ENCODE results near the gene WDR7.

Gene WDR7

GRCh38 chr18:56722518-56722917 lies 71.4 kb downstream of the WDR7 start:
- no peak for DNase-seq (ENCODE audit: low read depth)

- DNase-seq (ENCODE audit: low read depth): no peak
These were observed 71.9 kb downstream of the WDR7 start for GRCh38 chr18:56723068-56723467.

- DNase-seq (ENCODE audit: low read depth): no peak
These were observed 72.5 kb downstream of the WDR7 start for GRCh38 chr18:56723706-56724105.

- no peak for DNase-seq (ENCODE audit: low read depth)
These were observed 75.7 kb downstream of the WDR7 start for GRCh38 chr18:56726906-56727305.

GRCh38 chr18:56727399-56727798 lies 76.2 kb downstream of the WDR7 start:
- DNase-seq (ENCODE audit: low read depth): peak; percentile 16

- no peak for DNase-seq (ENCODE audit: low read depth)
These were observed 77.6 kb downstream of the WDR7 start for GRCh38 chr18:56728741-56729140.

GRCh38 chr18:56738184-56738583 lies 87.0 kb downstream of the WDR7 start:
- no peak for DNase-seq (ENCODE audit: low read depth)

- DNase-seq (ENCODE audit: low read depth): no peak
These were observed 88.6 kb downstream of the WDR7 start for GRCh38 chr18:56739731-56740130.

GRCh38 chr18:56740645-56741044 lies 89.5 kb downstream of the WDR7 start:
- no peak for DNase-seq (ENCODE audit: low read depth)

GRCh38 chr18:56741685-56742084 lies 90.5 kb downstream of the WDR7 start:
- no peak for DNase-seq (ENCODE audit: low read depth)

GRCh38 chr18:56743115-56743514 lies 92.0 kb downstream of the WDR7 start:
- no peak for DNase-seq (ENCODE audit: low read depth)

GRCh38 chr18:56747032-56747658 lies 96.0 kb downstream of the WDR7 start:
- no peak for DNase-seq (ENCODE audit: low read depth)

- DNase-seq (ENCODE audit: low read depth): no peak
These were observed 96.7 kb downstream of the WDR7 start for GRCh38 chr18:56747857-56748256.

- DNase-seq (ENCODE audit: low read depth): no peak
These were observed 97.6 kb downstream of the WDR7 start for GRCh38 chr18:56748698-56749268.

- no peak for DNase-seq (ENCODE audit: low read depth)
These were observed 105.8 kb downstream of the WDR7 start for GRCh38 chr18:56756966-56757365.

GRCh38 chr18:56770097-56770496 lies 118.9 kb downstream of the WDR7 start:
- no peak for DNase-seq (ENCODE audit: low read depth)

- DNase-seq (ENCODE audit: low read depth): no peak
These were observed 119.7 kb downstream of the WDR7 start for GRCh38 chr18:56770873-56771272.

GRCh38 chr18:56775701-56776100 lies 124.5 kb downstream of the WDR7 start:
- no peak for DNase-seq (ENCODE audit: low read depth)

- no peak for DNase-seq (ENCODE audit: low read depth)
These were observed 136.2 kb downstream of the WDR7 start for GRCh38 chr18:56787390-56787789.

GRCh38 chr18:56789004-56789888 lies 138.1 kb downstream of the WDR7 start:
- DNase-seq (ENCODE audit: low read depth): peak; percentile 9

- no peak for DNase-seq (ENCODE audit: low read depth)
These were observed 138.7 kb downstream of the WDR7 start for GRCh38 chr18:56789889-56790180.

- no peak for DNase-seq (ENCODE audit: low read depth)
These were observed 144.2 kb downstream of the WDR7 start for GRCh38 chr18:56795381-56795780.

GRCh38 chr18:56799756-56800155 lies 148.6 kb downstream of the WDR7 start:
- DNase-seq (ENCODE audit: low read depth): no peak
